ENCODE results near the gene PICK1. TPM values are rescaled to one million over a fixed set of nuclear protein-coding genes. Genes with fewer than 3 reads are reported as not detected.

Gene PICK1
- total RNA-seq, 2 experiments from 2014 or later = 13.9 to 14.9 TPM

- POLR2A ChIA-PET = interaction anchor here (0.9 kb wide), 1 partner anchor 263 kb away, joined by 3 read pairs; no protein-coding TSS in a partner anchor
- Mint-ChIP-seq H3K9me3 (no peaks in the 10 kb centered on the region), H3K27me3 (no peaks in the 10 kb centered on the region), H3K27ac (no peak overlapping the region), H3K36me3 (ENCODE audit: low read depth) (no peaks in the 10 kb centered on the region), H3K4me3 (no peak overlapping the region), H3K4me1 (ENCODE audit: low read depth) (no peaks in the 10 kb centered on the region)
- CTCF ChIA-PET = interaction anchor here (1.3 to 2.3 kb wide), 2 partner anchors 11 kb away, joined by 10 read pairs; no protein-coding TSS in a partner anchor
- ATAC-seq (no peak), DNase-seq (no peak)
- intact Hi-C loops (cut with micrococcal nuclease) = no loop called here
- TF ChIP-seq, protein P1, sequence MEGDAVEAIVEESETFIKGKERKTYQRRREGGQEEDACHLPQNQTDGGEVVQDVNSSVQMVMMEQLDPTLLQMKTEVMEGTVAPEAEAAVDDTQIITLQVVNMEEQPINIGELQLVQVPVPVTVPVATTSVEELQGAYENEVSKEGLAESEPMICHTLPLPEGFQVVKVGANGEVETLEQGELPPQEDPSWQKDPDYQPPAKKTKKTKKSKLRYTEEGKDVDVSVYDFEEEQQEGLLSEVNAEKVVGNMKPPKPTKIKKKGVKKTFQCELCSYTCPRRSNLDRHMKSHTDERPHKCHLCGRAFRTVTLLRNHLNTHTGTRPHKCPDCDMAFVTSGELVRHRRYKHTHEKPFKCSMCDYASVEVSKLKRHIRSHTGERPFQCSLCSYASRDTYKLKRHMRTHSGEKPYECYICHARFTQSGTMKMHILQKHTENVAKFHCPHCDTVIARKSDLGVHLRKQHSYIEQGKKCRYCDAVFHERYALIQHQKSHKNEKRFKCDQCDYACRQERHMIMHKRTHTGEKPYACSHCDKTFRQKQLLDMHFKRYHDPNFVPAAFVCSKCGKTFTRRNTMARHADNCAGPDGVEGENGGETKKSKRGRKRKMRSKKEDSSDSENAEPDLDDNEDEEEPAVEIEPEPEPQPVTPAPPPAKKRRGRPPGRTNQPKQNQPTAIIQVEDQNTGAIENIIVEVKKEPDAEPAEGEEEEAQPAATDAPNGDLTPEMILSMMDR (IDR thresholded peaks at IDR 0.05) = no peak
Measured at GRCh38 chr22:38040953-38041759, 16.0 kb upstream of the PICK1 start.

DNA sequence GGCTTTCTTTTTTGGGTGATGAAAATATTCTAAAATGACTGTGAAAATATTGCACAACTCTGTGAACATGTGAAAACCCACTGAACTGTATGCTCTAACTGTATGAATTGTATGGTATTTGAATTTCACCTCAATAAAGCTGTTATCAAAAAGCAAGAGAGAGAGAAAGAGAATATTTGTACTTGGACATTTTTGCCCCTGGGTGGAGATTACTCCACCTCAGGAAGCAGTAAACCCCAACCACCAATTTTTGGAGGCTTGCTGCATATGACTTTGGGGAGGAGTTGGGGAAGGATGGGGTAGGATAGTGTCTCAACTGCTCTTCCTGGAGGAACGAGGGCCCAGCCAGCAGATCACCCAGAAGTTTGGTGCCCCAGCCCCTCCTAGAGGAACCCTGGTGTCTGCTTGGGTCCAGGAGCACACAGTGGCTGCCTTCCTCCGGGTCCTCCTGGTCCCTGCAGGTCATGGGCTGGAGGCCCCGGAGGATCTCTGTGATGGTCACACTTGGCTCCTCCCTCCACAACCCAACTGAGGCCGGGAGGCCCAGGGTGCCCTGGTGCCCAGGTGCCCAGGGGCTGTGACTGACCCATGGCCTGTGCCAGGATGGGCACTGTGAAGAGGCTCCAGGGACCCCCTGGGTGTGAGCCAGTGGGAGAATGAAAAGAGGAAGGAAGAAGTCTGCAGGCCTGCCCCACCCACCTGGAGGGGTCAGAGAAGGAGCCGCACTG, 15.3 kb upstream of the PICK1 start:
- H3K9me3 Mint-ChIP-seq = no peaks in the 10 kb centered on the region
- DNase-seq (no peak), ATAC-seq (no peak)
- no peaks in the 10 kb centered on the region for H3K36me3 Mint-ChIP-seq (ENCODE audit: low read depth)
- intact Hi-C loops (cut with micrococcal nuclease) = no loop called here
- no peaks in the 10 kb centered on the region for H3K27me3 Mint-ChIP-seq
- no peak overlapping the region for H3K4me3 Mint-ChIP-seq
- no peak overlapping the region for H3K27ac Mint-ChIP-seq
- ChIA-PET CTCF (interaction anchor here (2.3 kb wide), 1 partner anchor 10 kb away, joined by 10 read pairs; no protein-coding TSS in a partner anchor), POLR2A (no interaction called here)
- TF ChIP-seq, protein P1 (IDR thresholded peaks at IDR 0.05) = no peak
- no peaks in the 10 kb centered on the region for H3K4me1 Mint-ChIP-seq (ENCODE audit: low read depth)

GRCh38 chr22:38042488-38042790, 14.8 kb upstream of the PICK1 start:
- intact Hi-C loops (cut with micrococcal nuclease) = no loop called here
- H3K27ac Mint-ChIP-seq = no peak overlapping the region
- H3K27me3 Mint-ChIP-seq = no peaks in the 10 kb centered on the region
- no peak overlapping the region for H3K4me3 Mint-ChIP-seq
- CTCF ChIA-PET = interaction anchor here (2.3 kb wide), 1 partner anchor 10 kb away, joined by 10 read pairs; no protein-coding TSS in a partner anchor
- DNase-seq = no peak
- no peaks in the 10 kb centered on the region for H3K4me1 Mint-ChIP-seq (ENCODE audit: low read depth)
- no peak for ATAC-seq
- TF ChIP-seq, protein P1 (IDR thresholded peaks at IDR 0.05) = no peak
- POLR2A ChIA-PET = no interaction called here
- no peaks in the 10 kb centered on the region for H3K36me3 Mint-ChIP-seq (ENCODE audit: low read depth)
- no peaks in the 10 kb centered on the region for H3K9me3 Mint-ChIP-seq

GRCh38 chr22:38043151-38044039, 13.8 kb upstream of the PICK1 start:
- intact Hi-C loops (cut with micrococcal nuclease) = no loop called here
- TF ChIP-seq, protein P1 (IDR thresholded peaks at IDR 0.05) = no peak
- Mint-ChIP-seq H3K4me3 (no peak overlapping the region), H3K36me3 (ENCODE audit: low read depth) (no peaks in the 10 kb centered on the region), H3K27me3 (no peaks in the 10 kb centered on the region), H3K27ac (no peak overlapping the region), H3K4me1 (ENCODE audit: low read depth) (no peaks in the 10 kb centered on the region), H3K9me3 (no peaks in the 10 kb centered on the region)
- ATAC-seq (no peak), DNase-seq (no peak)
- POLR2A ChIA-PET = no interaction called here
- CTCF ChIA-PET = interaction anchor here (1.2 to 2.3 kb wide), 2 partner anchors 9 kb away, joined by 4 to 10 read pairs; no protein-coding TSS in a partner anchor
